ENCODE results near the gene MAP1B.

DNA sequence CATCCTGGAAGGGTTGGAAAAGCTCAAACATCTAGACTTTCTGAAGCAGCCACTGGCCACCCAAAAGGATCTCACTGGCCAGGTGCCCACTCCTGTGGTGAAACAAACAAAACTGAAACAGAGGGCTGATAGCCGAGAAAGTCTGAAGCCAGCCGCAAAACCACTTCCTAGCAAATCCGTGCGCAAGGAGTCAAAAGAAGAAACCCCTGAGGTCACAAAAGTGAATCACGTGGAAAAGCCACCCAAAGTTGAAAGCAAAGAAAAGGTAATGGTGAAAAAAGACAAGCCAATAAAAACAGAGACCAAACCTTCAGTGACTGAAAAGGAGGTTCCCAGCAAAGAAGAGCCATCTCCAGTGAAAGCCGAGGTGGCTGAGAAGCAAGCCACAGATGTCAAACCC is 87.6 kb downstream of the MAP1B start:
- TF ChIP-seq, protein P1, sequence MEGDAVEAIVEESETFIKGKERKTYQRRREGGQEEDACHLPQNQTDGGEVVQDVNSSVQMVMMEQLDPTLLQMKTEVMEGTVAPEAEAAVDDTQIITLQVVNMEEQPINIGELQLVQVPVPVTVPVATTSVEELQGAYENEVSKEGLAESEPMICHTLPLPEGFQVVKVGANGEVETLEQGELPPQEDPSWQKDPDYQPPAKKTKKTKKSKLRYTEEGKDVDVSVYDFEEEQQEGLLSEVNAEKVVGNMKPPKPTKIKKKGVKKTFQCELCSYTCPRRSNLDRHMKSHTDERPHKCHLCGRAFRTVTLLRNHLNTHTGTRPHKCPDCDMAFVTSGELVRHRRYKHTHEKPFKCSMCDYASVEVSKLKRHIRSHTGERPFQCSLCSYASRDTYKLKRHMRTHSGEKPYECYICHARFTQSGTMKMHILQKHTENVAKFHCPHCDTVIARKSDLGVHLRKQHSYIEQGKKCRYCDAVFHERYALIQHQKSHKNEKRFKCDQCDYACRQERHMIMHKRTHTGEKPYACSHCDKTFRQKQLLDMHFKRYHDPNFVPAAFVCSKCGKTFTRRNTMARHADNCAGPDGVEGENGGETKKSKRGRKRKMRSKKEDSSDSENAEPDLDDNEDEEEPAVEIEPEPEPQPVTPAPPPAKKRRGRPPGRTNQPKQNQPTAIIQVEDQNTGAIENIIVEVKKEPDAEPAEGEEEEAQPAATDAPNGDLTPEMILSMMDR (IDR thresholded peaks at IDR 0.05; ENCODE audit: low read length): no peak
- TF ChIP-seq EZH2 (optimal IDR thresholded peaks at IDR 0.05; ENCODE audit: low read depth, low read length): no peak
- TF ChIP-seq EZH2phosphoT487 (IDR thresholded peaks at IDR 0.05; ENCODE audit: low read length): no peak

Measured in MM.1S (cell line).